ENCODE results near the gene IFNLR1.

Gene IFNLR1

GRCh38 chr1:24147194-24147593, 39.9 kb downstream of the IFNLR1 start:
- no peak for DNase-seq

- no peak for DNase-seq
Measured at GRCh38 chr1:24142546-24143534, 44.2 kb downstream of the IFNLR1 start, which contains the start of gene IL22RA1. IL22RA1 (minus strand) TSS chr1:24143140; CDS start chr1:24143082, 58 bp downstream.

- DNase-seq = no peak
Measured at GRCh38 chr1:24141311-24141997, 45.6 kb downstream of the IFNLR1 start.

GRCh38 chr1:24140741-24141181, 46.3 kb downstream of the IFNLR1 start:
- DNase-seq = no peak

GRCh38 chr1:24139841-24140425, 47.2 kb downstream of the IFNLR1 start:
- no peak for DNase-seq

GRCh38 chr1:24139222-24139489, 47.9 kb downstream of the IFNLR1 start:
- DNase-seq = no peak

- DNase-seq = no peak
Measured at GRCh38 chr1:24138476-24139221, 48.4 kb downstream of the IFNLR1 start.

- DNase-seq = no peak
Measured at GRCh38 chr1:24136956-24137539, 50.0 kb downstream of the IFNLR1 start.

GRCh38 chr1:24134376-24134775, 52.7 kb downstream of the IFNLR1 start:
- no peak for DNase-seq

GRCh38 chr1:24133819-24134218, 53.3 kb downstream of the IFNLR1 start:
- DNase-seq = no peak

- no peak for DNase-seq
Measured at GRCh38 chr1:24130385-24130784, 56.7 kb downstream of the IFNLR1 start.

GRCh38 chr1:24127801-24128363, 59.2 kb downstream of the IFNLR1 start:
- DNase-seq = no peak

GRCh38 chr1:24127134-24127800, 59.8 kb downstream of the IFNLR1 start:
- DNase-seq = no peak

GRCh38 chr1:24126672-24127023, 60.4 kb downstream of the IFNLR1 start:
- no peak for DNase-seq

- DNase-seq = no peak
Measured at GRCh38 chr1:24126018-24126671, 60.9 kb downstream of the IFNLR1 start.

GRCh38 chr1:24125456-24125855, 61.6 kb downstream of the IFNLR1 start:
- no peak for DNase-seq

GRCh38 chr1:24124980-24125379, 62.1 kb downstream of the IFNLR1 start:
- no peak for DNase-seq

GRCh38 chr1:24123611-24124010, 63.5 kb downstream of the IFNLR1 start:
- DNase-seq = no peak

GRCh38 chr1:24122776-24123175, 64.3 kb downstream of the IFNLR1 start:
- no peak for DNase-seq

GRCh38 chr1:24121406-24121805, 65.7 kb downstream of the IFNLR1 start:
- no peak for DNase-seq

GRCh38 chr1:24120965-24121364, 66.1 kb downstream of the IFNLR1 start:
- DNase-seq = no peak

All from CD4-positive, alpha-beta T cell treated with Interleukin-21 for 1 hour (primary cell).